HG03025 (cell line): Measurements from ENCODE around the gene DCHS1.

Experiments used
- ATAC-seq: cut with Tn5 transposase; IDR thresholded peaks from one replicate; pipeline ENCODE4 v1.9.1; 2021; ENCODE audit warnings: mild to moderate bottlenecking, moderate library complexity; ENCODE audit not compliant: unreplicated experiment, low FRiP score

DCHS1 gene

DNA sequence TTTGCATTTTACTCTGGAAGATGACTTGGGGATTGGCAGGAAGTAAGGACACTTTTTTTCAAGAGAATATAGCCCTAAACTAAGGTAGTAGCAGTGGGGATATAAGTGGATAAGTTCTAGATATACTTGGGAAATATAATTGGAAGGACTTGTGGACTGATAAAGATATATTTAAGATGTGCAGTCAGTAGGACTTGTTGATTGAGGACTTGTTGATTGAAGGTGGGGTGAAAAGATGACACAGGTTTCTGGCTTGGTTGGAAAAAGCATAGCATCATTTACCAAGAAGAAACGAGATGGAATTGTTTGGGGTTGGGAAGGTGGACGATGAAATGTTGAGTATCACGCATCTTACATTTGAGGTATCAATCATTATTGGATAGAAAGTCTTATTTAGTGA lies 42.1 kb downstream of the DCHS1 start:
- no peak for ATAC-seq

DNA sequence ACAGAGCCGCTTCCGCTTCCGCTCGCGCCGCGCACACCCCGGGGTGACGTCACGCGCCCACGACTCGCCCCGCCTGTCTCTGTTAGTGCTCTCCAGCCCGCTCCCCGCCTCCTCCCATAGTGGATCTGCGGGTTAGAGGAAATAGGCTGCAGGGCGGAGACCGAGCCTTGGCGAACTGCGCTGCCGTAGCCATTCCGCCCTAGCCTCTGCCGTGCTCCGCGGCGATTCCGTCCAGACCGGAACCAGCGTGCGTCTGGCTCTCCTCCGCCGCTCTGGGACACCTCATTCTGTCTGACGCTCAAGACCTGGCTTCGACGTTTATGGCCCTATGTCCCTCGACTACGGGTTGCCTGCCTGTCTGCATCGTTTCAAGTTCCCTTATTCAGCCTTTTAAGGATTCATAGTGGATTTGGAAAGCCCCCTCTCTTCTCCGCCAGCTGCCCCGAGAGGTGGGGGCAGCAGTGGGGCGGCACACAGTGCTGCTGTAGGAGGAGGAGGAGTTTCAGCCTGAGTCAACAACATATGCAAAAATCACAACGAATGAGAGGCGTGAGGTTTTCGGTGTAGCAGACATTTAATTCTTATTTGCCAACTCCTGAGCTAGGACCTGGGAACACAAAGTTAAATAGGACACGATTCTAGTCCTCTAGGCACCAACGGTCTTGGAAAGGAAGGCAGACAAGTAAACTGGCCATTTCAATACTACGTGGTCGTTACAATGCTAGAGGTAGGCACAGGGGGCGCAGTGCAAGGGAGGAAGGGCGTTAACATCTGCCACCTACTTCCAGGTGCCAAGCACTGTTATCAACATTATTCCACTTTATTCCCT lies 43.2 kb downstream of the DCHS1 start, which contains the start of gene TAF10:
Gene TAF10 (minus strand): TSS at position 4 of the 829 bp plus-strand sequence. CDS start 27 bp downstream, outside the sequence.
- ATAC-seq, result peak; percentile 89

DNA sequence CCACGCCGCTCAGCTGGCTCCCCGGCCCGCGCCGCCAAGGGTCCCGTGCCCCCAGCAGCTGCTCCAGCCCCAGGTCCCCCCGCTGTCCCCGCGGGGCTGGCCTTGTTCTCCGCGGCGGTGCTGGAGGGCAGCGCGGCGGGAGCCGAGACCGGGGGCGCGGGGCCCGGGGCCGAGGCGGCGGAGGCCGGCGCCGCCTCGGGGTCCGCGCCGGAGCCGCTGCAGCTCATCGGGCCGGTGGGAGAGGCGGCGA lies 43.7 kb downstream of the DCHS1 start:
- peak; percentile 12 for ATAC-seq

DNA sequence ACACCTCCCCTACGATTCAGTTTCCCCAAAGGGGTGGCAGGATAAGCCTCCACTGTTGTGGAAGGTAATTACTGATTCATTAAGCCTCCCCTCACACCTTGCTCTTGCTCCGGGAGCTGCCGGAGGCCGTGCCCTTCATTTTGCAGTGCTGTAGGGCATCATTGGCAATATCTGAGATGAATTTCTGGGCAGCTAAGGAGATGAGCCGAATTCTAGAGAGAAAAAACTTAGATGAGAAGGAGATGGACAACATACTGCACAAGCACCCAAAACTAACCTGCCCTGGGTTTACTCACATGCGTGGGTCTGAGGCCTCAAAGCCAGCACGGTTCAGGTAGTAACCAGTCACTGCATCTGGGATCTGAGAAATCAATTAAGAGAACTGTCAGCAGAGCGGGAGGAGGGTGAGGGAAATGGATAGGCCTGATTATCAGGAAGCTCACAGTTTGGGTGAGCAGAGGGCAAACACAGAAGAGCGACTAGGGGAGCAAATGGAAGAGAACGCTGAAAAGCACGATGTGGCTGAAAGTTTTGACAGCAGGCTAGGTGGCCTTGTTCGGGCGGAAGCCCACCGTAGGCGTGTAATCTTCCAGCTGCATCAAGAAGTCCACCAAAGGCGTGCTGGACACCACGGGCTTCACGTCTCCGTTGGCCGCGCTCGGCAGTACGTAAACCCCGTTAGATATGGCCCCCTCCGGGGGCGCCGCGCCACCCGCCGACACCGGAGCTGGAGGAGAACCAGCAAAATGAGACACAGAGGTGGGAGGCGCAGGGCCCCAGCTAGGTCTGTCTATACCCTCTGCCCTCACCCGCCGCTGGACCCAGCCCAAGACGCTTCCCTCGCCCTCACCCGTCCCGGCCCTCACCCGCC lies 44.3 kb downstream of the DCHS1 start:
- ATAC-seq, result no peak

DNA sequence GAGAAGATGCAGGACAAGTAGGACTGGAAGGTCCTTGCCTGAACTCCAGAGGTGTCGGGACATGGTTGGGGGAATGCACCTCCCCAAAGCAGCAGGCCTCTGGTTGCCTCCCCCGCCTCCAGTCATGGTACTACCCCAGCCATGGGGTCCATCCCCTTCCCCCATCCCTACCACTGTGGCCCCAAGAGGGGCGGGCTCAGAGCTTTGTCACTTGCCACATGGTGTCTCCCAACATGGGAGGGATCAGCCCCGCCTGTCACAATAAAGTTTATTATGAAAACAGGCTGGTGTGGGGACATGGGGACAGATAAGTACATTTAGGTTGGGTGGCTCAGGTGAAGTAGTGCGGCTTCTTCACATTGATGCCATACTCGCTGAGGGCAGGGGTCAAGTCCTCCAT lies 45.0 kb downstream of the DCHS1 start:
- no peak for ATAC-seq

DNA sequence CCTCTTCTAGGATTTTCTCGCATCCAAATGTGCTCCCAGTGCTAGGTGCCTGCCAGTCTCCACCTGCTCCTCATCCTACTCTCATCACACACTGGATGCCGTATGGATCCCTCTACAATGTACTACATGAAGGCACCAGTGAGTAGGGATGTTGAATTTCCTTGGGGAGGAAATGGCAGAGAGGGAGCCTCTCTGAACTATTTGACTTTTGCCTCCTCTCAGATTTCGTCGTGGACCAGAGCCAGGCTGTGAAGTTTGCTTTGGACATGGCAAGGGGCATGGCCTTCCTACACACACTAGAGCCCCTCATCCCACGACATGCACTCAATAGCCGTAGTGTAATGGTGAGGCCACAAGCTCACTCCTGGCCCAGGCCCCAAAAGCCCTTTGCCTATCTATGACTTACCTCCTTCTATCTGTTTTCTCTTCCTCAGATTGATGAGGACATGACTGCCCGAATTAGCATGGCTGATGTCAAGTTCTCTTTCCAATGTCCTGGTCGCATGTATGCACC lies 46.0 kb downstream of the DCHS1 start:
- no peak for ATAC-seq

DNA sequence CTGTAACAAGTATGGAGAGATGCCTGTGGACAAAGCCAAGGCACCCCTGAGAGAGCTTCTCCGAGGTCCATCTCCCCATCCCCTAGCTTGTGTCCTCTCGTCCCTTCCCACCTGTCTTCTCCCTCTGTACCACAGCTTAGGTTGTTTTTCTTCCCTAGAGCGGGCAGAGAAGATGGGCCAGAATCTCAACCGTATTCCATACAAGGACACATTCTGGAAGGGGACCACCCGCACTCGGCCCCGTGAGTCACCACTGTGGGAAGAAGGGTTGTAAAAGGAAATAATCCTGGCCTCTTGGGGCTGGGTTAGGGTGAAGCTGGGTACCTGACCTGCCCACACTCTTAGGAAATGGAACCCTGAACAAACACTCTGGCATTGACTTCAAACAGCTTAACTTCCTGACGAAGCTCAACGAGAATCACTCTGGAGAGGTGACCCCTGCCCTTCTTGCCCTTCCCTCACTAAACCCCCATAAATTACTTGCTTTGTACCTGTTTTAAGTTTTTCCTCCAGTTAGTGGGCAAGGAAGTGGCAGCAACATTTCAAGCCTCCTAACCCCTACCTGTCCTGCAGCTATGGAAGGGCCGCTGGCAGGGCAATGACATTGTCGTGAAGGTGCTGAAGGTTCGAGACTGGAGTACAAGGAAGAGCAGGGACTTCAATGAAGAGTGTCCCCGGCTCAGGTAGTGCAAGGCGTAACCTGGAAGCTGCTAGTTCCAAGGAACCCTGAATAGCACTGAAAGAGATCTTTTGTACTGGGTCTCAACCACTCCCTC lies 46.7 kb downstream of the DCHS1 start:
- no peak for ATAC-seq

DNA sequence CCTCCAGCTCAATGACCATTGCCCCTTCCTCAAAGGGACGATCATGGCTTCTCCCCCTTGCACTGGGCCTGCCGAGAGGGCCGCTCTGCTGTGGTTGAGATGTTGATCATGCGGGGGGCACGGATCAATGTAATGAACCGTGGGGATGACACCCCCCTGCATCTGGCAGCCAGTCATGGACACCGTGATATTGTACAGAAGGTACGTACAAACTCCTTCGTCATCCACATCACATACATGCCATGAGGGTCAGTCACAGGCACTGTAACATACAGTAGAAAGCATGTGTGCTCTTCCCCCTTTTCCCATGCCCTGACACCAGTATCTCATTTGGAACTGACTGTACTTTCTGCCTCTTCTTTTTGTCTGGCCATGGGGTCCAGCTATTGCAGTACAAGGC lies 47.6 kb downstream of the DCHS1 start:
- ATAC-seq, result no peak

DNA sequence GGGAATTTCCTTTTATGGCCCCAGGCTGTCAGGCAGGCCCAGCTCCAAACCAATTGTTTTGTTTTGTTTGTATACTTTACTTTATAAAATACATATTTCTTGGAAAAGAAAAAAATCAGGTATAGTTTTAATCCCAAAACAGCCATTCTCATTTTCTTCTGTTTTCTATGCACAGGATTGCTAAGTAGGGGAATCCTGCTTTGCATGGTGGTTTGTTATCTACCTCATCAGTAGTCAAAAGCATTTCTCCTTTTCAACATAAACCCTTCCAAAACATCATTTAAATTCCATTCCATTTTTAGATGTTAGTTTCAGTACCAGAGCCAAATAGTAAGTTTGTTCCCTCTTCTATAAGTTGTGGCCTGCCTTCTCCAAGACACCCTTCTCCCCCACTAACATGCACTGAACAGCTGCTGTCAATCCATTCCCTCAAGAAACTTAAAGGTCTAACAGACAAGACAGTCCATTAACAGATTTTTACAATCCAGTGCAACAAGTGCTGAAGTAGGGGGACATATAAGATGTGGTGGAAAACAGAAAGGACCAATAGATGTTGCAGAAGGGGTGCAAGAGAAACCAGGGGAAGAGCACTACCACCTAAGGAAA lies 48.3 kb downstream of the DCHS1 start:
- ATAC-seq, result no peak

DNA sequence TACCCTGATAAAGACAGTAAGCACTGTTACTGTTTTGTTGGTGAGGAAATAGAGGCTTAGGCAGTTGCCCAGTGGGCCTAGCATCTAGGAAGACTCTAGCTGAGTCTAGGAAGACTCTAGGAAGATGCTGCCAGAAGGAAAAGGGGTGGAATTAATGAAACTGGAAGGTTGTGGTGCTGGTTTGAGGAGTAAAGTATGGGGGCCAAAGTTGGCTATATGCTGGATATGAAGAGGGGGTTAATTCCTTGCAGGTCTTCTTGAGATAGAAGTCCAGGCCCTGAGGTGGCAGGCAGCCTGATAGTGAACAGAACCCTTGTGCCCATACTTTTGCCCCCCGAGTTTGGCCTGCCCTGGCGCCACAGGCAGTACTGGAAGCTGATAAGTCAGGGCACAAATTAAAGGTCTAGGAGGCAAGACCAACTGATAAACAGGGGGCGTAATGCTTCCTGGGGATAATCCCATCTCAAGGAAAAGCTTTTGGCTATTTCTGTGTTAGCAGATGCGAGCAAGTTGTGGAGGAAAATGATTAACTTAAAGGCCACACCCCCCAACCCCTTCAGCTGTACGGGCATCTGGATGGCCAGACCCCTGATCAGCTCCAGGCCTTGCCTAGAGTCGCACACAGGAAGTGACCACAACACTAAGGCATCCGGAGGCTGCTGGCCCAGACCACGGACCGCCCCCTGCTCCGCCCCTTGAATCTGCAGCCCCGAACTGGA lies 49.0 kb downstream of the DCHS1 start:
- ATAC-seq, result no peak

DNA sequence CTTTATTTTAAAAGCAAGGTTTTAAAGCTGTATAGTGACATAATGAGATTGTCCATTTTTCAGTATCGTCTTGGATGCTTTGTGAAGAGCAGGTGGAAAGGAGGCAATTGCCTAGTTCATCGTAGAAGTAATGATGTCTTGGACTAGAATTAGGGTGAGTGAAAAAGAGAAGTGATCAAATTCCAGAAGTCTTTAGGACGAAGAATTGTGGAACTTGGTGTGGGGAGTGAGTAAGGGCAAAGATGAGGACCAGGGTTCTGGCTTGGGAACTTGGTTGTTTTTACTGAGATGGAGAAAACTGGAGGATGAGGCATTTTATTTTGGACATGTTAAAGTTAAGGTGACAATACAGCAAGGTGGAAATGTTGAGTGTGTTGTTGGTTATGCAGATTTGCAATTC lies 50.8 kb downstream of the DCHS1 start:
- no peak for ATAC-seq

DNA sequence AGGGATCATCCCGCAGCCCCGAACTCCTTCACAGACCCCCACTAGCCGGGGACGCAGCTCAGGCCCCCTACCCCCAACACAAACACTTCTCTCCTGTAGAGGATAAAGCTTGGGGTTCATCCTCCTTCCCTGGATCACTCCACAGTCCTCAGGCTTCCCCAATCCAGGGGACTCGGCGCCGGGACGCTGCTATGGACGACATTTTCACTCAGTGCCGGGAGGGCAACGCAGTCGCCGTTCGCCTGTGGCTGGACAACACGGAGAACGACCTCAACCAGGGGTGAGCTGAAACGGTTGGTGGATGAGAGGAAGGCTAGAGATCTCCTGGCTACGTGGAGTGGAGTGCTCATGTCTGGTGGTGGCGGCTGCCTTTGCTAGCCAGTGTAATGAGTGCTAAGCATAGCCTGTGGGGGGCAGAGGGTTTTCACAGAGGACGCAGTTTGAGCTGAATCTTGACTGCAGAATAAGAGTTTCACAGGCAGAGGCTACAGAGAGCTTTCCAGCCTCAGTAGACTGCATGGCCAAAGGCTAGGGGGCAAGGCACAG lies 51.5 kb downstream of the DCHS1 start:
- peak; percentile 34 for ATAC-seq

DNA sequence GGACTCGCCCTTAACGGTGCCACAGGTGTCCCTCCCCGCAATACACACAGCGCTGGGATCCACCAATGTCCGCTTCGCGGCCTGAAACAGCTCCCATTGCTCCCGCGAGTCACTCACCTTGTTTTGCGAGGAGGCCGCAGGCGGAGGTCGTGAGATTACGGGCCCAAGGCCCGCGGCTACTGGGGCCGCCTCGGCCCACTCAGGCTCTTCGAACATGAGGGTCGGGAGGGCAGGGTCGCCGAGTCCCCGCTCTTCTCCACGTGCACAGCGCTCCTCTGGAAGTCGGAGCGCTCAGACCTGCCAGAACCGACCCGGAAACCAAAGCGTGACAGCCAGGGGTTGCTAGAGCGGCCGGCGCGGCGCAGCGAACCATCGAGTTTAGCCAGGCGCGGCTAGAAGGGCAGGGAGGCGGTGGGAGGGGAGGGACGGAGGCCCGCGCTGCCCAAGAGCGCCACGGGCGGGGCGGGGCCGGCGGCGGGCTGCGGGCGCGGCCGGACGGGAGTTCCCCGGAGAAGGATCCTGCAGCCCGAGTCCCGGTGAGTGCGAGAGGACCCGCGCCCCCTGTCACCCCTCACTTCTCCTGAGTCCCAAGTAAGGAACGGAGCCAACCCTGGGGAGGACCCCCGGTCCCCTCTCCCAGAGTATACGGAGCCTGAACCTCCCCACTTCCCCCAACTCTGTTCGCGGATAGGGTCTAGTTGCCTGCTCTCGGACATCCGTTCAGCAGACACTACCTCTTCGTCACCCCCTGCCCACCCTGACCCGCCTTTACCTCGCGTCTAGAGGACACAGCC lies 52.1 kb downstream of the DCHS1 start, which contains the start of the genes ILK and RRP8:
Gene ILK (plus strand): TSS at position 488 of the 794 bp plus-strand sequence. CDS start 498 bp downstream, outside the sequence.
Gene RRP8 (minus strand): TSS at position 330 of the 794 bp plus-strand sequence. CDS start 114 bp downstream, at position 216.
- ATAC-seq, result peak; percentile 70

DNA sequence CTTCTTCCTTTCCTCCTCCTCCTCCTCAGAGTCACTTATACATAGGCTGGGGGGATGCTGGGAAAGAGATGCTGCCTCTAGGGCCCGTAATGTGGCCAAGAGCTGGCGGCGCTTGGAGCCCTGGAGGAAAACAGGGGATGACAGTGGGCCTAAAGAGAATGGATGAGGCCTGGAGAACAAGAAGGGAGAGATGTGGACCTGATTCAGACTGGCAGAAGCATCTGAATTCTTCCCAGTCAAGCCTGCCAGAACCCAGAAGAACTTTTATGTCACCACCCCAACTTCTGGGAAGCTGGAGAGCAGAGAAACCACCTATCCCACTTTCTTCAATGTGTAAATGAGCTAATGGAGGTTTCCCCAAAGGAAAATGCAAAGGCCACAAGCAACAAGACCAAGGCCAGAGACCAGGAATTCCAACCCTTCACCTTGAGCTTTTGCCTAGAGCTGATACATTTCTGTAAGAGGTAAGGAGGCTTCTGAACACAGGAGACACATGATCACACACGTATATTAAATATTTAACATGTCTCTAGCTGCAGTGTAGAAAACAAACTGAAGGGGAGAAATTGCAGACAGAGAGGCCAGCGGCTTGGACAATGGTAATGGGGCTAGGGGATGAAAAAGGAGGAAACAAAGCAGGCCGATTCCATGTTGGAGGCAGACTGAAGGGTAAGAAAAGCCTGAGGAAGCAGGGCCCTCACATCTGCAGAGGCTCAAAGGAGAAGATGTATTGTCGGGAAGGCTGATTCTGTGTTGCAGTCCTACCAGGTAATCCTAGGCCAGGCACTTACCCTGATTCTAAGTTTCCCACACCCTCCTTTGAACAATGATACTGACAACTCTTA lies 53.3 kb downstream of the DCHS1 start:
- no peak for ATAC-seq

DNA sequence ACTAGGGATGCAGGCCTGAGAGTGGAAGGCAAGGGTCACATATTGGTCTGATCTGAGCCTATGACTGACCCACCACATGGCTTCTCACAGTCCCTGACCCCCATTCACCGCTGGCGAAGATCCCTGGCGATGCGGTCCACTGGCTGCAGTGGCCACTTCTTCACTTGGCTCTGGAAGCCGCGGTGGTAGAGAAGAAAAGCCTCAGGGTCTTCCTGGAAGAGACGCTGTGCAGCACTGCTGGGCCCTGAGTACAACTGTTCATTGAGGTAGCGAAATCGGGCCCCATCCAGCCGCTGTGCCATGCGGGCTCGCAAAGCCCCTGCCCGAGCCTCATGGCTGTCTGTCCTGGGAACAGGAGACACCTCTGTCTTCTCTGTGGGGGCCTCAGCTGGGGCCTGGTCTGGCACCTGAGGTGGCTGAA lies 54.6 kb downstream of the DCHS1 start:
- ATAC-seq, result no peak

DNA sequence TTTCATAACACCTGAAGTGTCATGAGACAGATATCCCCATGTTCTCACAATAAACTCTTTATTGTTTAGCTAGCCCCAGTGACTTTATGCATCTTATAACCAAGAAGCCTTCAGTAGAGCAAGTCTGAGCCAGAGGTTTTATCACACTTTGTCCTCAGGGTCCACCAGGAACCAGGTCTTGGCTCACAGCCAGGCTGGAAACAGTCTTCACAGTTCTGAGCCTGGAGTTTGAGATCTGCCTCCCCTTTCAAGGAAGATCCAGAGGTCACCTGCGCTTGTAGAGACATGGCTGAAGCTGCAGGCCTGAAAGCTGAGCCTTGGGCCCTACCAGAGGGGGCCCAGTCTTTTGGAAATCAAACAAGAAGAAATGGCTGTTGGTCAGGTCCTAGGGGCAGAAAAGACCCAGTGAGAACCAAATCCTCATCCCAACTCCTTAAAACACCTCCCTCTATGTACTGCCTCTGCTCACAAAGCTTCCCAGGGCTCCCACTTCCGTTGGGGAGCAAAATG lies 55.7 kb downstream of the DCHS1 start:
- no peak for ATAC-seq

DNA sequence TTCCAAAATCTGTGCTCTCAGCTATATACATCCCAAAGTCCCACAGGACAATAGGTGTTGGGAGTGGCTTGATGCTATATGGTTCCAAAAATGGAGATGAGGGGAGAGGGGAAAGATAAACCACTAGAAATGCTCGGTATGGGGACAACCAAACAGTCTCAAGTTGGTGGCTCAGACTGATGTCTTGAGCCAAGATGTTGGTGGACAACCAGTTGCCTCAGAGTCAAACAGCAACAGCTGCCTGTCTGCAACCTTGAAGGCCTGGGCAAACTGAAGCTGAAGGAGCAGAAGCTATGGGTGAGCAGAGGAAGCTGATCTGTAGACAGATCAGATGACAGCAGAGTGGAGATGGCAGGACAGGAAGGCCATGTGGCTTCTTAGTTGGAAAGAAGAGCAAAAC lies 56.2 kb downstream of the DCHS1 start:
- ATAC-seq, result no peak
